Liver (tissue), 3 donors: ENCODE results near the gene CBX6.

Source experiments
- MAX ChIP-seq: IDR thresholded peaks from 2 replicates; pipeline ENCODE4 v1.6.1; 2016; ENCODE audit warnings: antibody characterized with exemption
- SP1 ChIP-seq: IDR thresholded peaks from 2 replicates; pipeline ENCODE4 v1.6.1; 2018; ENCODE audit warnings: antibody characterized with exemption, mild to moderate bottlenecking
- YY1 ChIP-seq: IDR thresholded peaks from 2 replicates; pipeline ENCODE4 v1.6.1; 2016; ENCODE audit warnings: antibody characterized with exemption, mild to moderate bottlenecking
- TF ChIP-seq, protein P1 (sequence below): fragments of 150-350 bp; IDR thresholded peaks from 2 replicates; pipeline ENCODE4 v1.5.1; 2017; ENCODE audit warnings: improper control_type of control experiment, low read depth, low read length; ENCODE audit not compliant: missing input control
- donor health status: healthy.
- donor health status: healthy.

GRCh38 chr22:38820020-38820419, 52.0 kb downstream of the CBX6 start:
- TF ChIP-seq, protein P1, sequence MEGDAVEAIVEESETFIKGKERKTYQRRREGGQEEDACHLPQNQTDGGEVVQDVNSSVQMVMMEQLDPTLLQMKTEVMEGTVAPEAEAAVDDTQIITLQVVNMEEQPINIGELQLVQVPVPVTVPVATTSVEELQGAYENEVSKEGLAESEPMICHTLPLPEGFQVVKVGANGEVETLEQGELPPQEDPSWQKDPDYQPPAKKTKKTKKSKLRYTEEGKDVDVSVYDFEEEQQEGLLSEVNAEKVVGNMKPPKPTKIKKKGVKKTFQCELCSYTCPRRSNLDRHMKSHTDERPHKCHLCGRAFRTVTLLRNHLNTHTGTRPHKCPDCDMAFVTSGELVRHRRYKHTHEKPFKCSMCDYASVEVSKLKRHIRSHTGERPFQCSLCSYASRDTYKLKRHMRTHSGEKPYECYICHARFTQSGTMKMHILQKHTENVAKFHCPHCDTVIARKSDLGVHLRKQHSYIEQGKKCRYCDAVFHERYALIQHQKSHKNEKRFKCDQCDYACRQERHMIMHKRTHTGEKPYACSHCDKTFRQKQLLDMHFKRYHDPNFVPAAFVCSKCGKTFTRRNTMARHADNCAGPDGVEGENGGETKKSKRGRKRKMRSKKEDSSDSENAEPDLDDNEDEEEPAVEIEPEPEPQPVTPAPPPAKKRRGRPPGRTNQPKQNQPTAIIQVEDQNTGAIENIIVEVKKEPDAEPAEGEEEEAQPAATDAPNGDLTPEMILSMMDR, result no peak
- TF ChIP-seq MAX, result no peak
- no peak for TF ChIP-seq SP1
- TF ChIP-seq YY1, result no peak
